RWPE2 (cell line): ENCODE results near the gene FLNC.
A peak's percentile ranks its signal among the peaks of the same experiment; 100 is the strongest.

ENCODE experiments used
- ATAC-seq: fragments of 200-7000 bp; cut with Tn5 transposase; 3 replicates; pipeline ENCODE4 v1.9.1; 2021; ENCODE audit warnings: low read depth
- DNase-seq: peaks from one replicate; pipeline ENCODE4 v3.0.0-alpha.2; 2020; ENCODE audit warnings: low spot score
- H3K27ac ChIP-seq: fragments of 450-650 bp; 2 replicates; pipeline ENCODE4 v1.5.1; 2017; ENCODE audit warnings: mild to moderate bottlenecking; ENCODE audit not compliant: poor library complexity, severe bottlenecking
- H3K27me3 ChIP-seq: fragments of 250-450 bp; sonication (Bioruptor Pico); 2 replicates; pipeline ENCODE4 v1.5.1; 2021; ENCODE audit warnings: mild to moderate bottlenecking, moderate library complexity; ENCODE audit not compliant: insufficient read depth, poor library complexity, severe bottlenecking
- H3K36me3 ChIP-seq: fragments of 250-450 bp; sonication (Bioruptor Pico); 2 replicates; pipeline ENCODE4 v1.5.1; 2020; ENCODE audit warnings: low read depth, mild to moderate bottlenecking, moderate library complexity
- H3K4me1 ChIP-seq: fragments of 250-450 bp; sonication (Bioruptor Pico); 2 replicates; pipeline ENCODE4 v1.5.1; 2021; ENCODE audit warnings: mild to moderate bottlenecking, moderate library complexity; ENCODE audit not compliant: insufficient read depth, poor library complexity, severe bottlenecking
- H3K4me3 ChIP-seq: fragments of 250-450 bp; sonication (Bioruptor Pico); 2 replicates; pipeline ENCODE4 v1.5.1; 2021; ENCODE audit warnings: mild to moderate bottlenecking, moderate library complexity; ENCODE audit not compliant: severe bottlenecking
- H3K9me3 ChIP-seq: fragments of 250-450 bp; sonication (Bioruptor Pico); 2 replicates; pipeline ENCODE4 v1.5.1; 2021; ENCODE audit warnings: mild to moderate bottlenecking, moderate library complexity; ENCODE audit not compliant: severe bottlenecking
- CTCF ChIP-seq: fragments of 450-650 bp; IDR thresholded peaks from one replicate; pipeline ENCODE4 v1.5.1; 2017; ENCODE audit warnings: mild to moderate bottlenecking, moderate library complexity; ENCODE audit not compliant: poor library complexity, severe bottlenecking

FLNC gene

GRCh38 chr7:128874140-128875031 is 44.2 kb downstream of the FLNC start:
- TF ChIP-seq CTCF = no peak
- Histone ChIP-seq H3K27me3 (no peaks in the 10 kb centered on the region), H3K4me3 (no peak overlapping the region), H3K9me3 (no peaks in the 10 kb centered on the region), H3K36me3 (no peaks in the 10 kb centered on the region), H3K27ac (no peak overlapping the region), H3K4me1 (peaks cover 22% of the 10 kb centered on the region)
- no peak for ATAC-seq
- DNase-seq = peak; percentile 59

DNA sequence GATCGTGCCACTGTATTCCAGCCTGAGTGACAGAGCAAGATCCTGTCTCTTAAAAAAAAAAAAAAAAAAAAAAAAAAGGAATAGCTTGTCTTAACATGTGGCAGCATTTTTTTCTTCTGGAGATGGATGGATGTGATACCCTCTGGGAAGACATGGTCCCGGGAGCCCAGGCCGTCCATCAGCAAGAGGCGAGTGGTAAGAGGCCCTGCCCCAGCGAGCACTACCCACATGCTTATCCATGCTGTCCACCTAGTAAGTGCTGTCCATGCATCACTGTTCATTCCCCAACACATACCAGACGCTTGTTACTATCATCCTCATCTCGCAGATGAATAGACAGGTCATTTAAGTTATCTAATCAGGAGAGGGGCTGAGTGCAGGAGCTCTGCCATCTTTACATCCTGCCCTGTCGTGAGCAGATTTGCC is 45.3 kb downstream of the FLNC start:
- Histone ChIP-seq H3K36me3 (no peaks in the 10 kb centered on the region), H3K4me1 (peaks cover 22% of the 10 kb centered on the region), H3K27me3 (no peaks in the 10 kb centered on the region), H3K27ac (no peak overlapping the region), H3K9me3 (no peaks in the 10 kb centered on the region), H3K4me3 (no peak overlapping the region)
- ATAC-seq (no peak), DNase-seq (no peak)
- TF ChIP-seq CTCF = no peak

GRCh38 chr7:128876127-128876526 is 45.9 kb downstream of the FLNC start:
- H3K4me3 ChIP-seq = no peak overlapping the region
- TF ChIP-seq CTCF = no peak
- no peak overlapping the region for H3K27ac ChIP-seq
- ATAC-seq = no peak
- no peaks in the 10 kb centered on the region for H3K36me3 ChIP-seq
- DNase-seq = no peak
- H3K9me3 ChIP-seq = no peaks in the 10 kb centered on the region
- peaks cover 22% of the 10 kb centered on the region for H3K4me1 ChIP-seq
- H3K27me3 ChIP-seq = no peaks in the 10 kb centered on the region

- H3K27me3 ChIP-seq = no peaks in the 10 kb centered on the region
- no peak overlapping the region for H3K4me3 ChIP-seq
- no peak overlapping the region for H3K27ac ChIP-seq
- H3K4me1 ChIP-seq = peaks cover 18% of the 10 kb centered on the region
- TF ChIP-seq CTCF = no peak
- no peak for DNase-seq
- no peaks in the 10 kb centered on the region for H3K9me3 ChIP-seq
- no peak for ATAC-seq
- no peaks in the 10 kb centered on the region for H3K36me3 ChIP-seq
These were observed 46.4 kb downstream of the FLNC start for GRCh38 chr7:128876586-128876977.
